HepG2 (cell line): ENCODE data around the gene SIAH1. TPM values are rescaled to one million over a fixed set of nuclear protein-coding genes. Genes with fewer than 3 reads are reported as not detected.
A peak's percentile ranks its signal among the peaks of the same experiment; 100 is the strongest.

Experiments
- ATF3 ChIP-seq: sonication (generic); formaldehyde crosslinking; IDR thresholded peaks from 2 replicates; pipeline ENCODE4 v1.4.0; 2020; ENCODE audit warnings: missing genetic modification reagents
- BCL3 ChIP-seq: sonication (generic); formaldehyde crosslinking; IDR thresholded peaks from 2 replicates; pipeline ENCODE4 v1.5.1; 2020; ENCODE audit warnings: mild to moderate bottlenecking, missing genetic modification reagents, moderate library complexity
- CAMTA2 ChIP-seq: sonication (generic); formaldehyde crosslinking; IDR thresholded peaks from 2 replicates; pipeline ENCODE4 v1.4.0; 2020; ENCODE audit warnings: mild to moderate bottlenecking, missing genetic modification reagents, borderline replicate concordance
- EP300 ChIP-seq, 3 experiments: sonication (generic) in 1 of 3; formaldehyde crosslinking in 1 of 3; IDR thresholded peaks; 2 replicates each; pipeline versions ENCODE4 v1.5.1 to v1.6.1; 2011 to 2020; ENCODE audit warnings: low read depth in 2 of 3, low read length in 2 of 3, borderline replicate concordance in 1 of 3, improper control_type of control experiment in 1 of 3, mild to moderate bottlenecking in 1 of 3, missing genetic modification reagents in 1 of 3, moderate library complexity in 1 of 3
- ERF ChIP-seq: IDR thresholded peaks from 2 replicates; pipeline ENCODE4 v1.6.1; 2018; ENCODE audit warnings: missing biosample characterization, missing genetic modification reagents
- FOXA1 ChIP-seq, 2 experiments: fragments of 450-650 bp in 1 of 2; sonication (generic) in 1 of 2; formaldehyde crosslinking in 1 of 2; IDR thresholded peaks; 2 replicates each; pipeline versions ENCODE4 v1.4.0 to v1.6.1; 2016 to 2020; ENCODE audit warnings: missing genetic modification reagents in 1 of 2
- FOXC1 ChIP-seq: sonication (generic); formaldehyde crosslinking; IDR thresholded peaks from 2 replicates; pipeline ENCODE4 v1.8.0; 2022; ENCODE audit warnings: mild to moderate bottlenecking, missing genetic modification reagents, borderline replicate concordance
- NKX3-1 ChIP-seq: sonication (generic); formaldehyde crosslinking; IDR thresholded peaks from 2 replicates; pipeline ENCODE4 v1.5.0; 2020; ENCODE audit warnings: missing genetic modification reagents
- NR2F6 ChIP-seq, 2 experiments: IDR thresholded peaks; 2 replicates each; pipeline ENCODE4 v1.6.1; 2016; ENCODE audit warnings: antibody characterized with exemption in 1 of 2, mild to moderate bottlenecking in 1 of 2
- PCBP1 ChIP-seq: fragments of 200-400 bp; formaldehyde crosslinking; IDR thresholded peaks from 2 replicates; pipeline ENCODE4 v1.6.1; 2017; ENCODE audit warnings: mild to moderate bottlenecking, low read depth, low read length, borderline replicate concordance
- RORA ChIP-seq: sonication (generic); formaldehyde crosslinking; IDR thresholded peaks from 2 replicates; pipeline ENCODE4 v1.5.0; 2020; ENCODE audit warnings: mild to moderate bottlenecking, missing genetic modification reagents, moderate library complexity
- SATB2 ChIP-seq: sonication (generic); formaldehyde crosslinking; IDR thresholded peaks from 2 replicates; pipeline ENCODE4 v1.5.0; 2020; ENCODE audit warnings: missing genetic modification reagents
- SP5 ChIP-seq: IDR thresholded peaks from 2 replicates; pipeline ENCODE4 v1.6.1; 2016; ENCODE audit warnings: low read depth, borderline replicate concordance
- SPEN ChIP-seq: sonication (generic); formaldehyde crosslinking; IDR thresholded peaks from 2 replicates; pipeline ENCODE4 v1.5.1; 2020; ENCODE audit warnings: low read depth, mild to moderate bottlenecking, missing genetic modification reagents
- TBX2 ChIP-seq: sonication (generic); formaldehyde crosslinking; IDR thresholded peaks from 2 replicates; pipeline ENCODE4 v1.5.0; 2020; ENCODE audit warnings: missing genetic modification reagents, mild to moderate bottlenecking, borderline replicate concordance
- ZFP37 ChIP-seq: sonication (generic); formaldehyde crosslinking; IDR thresholded peaks from 2 replicates; pipeline ENCODE4 v1.4.0; 2020; ENCODE audit warnings: missing genetic modification reagents, borderline replicate concordance
- ZNF138 ChIP-seq: sonication (generic); formaldehyde crosslinking; IDR thresholded peaks from 2 replicates; pipeline ENCODE4 v1.5.0; 2020; ENCODE audit warnings: mild to moderate bottlenecking, low read depth, missing genetic modification reagents
- ZNF18 ChIP-seq: sonication (generic); formaldehyde crosslinking; IDR thresholded peaks from 2 replicates; pipeline ENCODE4 v1.8.0; 2022; ENCODE audit warnings: mild to moderate bottlenecking, missing genetic modification reagents; ENCODE audit not compliant: insufficient replicate concordance
- ZNF235 ChIP-seq: sonication (generic); formaldehyde crosslinking; IDR thresholded peaks from 2 replicates; pipeline ENCODE4 v1.8.1; 2023; ENCODE audit warnings: mild to moderate bottlenecking, missing genetic modification reagents, borderline replicate concordance
- ZNF432 ChIP-seq: sonication (generic); formaldehyde crosslinking; IDR thresholded peaks from 2 replicates; pipeline ENCODE4 v1.5.0; 2020; ENCODE audit warnings: missing genetic modification reagents, mild to moderate bottlenecking, borderline replicate concordance
- ZNF768 ChIP-seq: sonication (generic); formaldehyde crosslinking; IDR thresholded peaks from 2 replicates; pipeline ENCODE4 v1.4.0; 2020; ENCODE audit warnings: missing genetic modification reagents
- ZNF816 ChIP-seq: sonication (generic); formaldehyde crosslinking; IDR thresholded peaks from 2 replicates; pipeline ENCODE4 v1.8.0; 2022; ENCODE audit warnings: missing genetic modification reagents, mild to moderate bottlenecking, borderline replicate concordance
- polyA plus RNA-seq, 8 experiments: library from polyadenylated mRNA; depleted of rRNA in 3 of 8; stranded (reverse) in 7 of 8; unstranded in 1 of 8; fragments of >200 nt; fragmentation: Illumina TruSeq in 4 of 8; extraction: Trizol in 4 of 8; gene quantifications; 2 replicates each; pipeline versions ENCODE4 v1.2.1 to v1.2.3, GENCODE V29; 2011 to 2016; ENCODE audit warnings: low read depth in 4 of 8, missing spikeins in 1 of 8, mixed read lengths in 1 of 8; ENCODE audit not compliant: insufficient read depth in 1 of 8
- total RNA-seq, 5 experiments: library from RNA; depleted of rRNA; stranded (reverse); fragments of >200 nt; fragmentation: Illumina TruSeq; extraction: Trizol; gene quantifications; 2 replicates each; pipeline ENCODE4 v1.2.3, GENCODE V29; 2016; ENCODE audit warnings: low read depth in 1 of 5
- TF ChIP-seq, protein P1 (sequence below): sonication (generic); formaldehyde crosslinking; IDR thresholded peaks from 2 replicates; pipeline ENCODE4 v1.5.1; 2020; ENCODE audit warnings: missing genetic modification reagents, mild to moderate bottlenecking, borderline replicate concordance

The SIAH1 gene
- total and polyA plus RNA-seq, 2 of the 13 experiments (the other 11 are each of a cell fraction or from before 2014, with no cell fraction given), result 16.0 to 28.6 TPM

DNA sequence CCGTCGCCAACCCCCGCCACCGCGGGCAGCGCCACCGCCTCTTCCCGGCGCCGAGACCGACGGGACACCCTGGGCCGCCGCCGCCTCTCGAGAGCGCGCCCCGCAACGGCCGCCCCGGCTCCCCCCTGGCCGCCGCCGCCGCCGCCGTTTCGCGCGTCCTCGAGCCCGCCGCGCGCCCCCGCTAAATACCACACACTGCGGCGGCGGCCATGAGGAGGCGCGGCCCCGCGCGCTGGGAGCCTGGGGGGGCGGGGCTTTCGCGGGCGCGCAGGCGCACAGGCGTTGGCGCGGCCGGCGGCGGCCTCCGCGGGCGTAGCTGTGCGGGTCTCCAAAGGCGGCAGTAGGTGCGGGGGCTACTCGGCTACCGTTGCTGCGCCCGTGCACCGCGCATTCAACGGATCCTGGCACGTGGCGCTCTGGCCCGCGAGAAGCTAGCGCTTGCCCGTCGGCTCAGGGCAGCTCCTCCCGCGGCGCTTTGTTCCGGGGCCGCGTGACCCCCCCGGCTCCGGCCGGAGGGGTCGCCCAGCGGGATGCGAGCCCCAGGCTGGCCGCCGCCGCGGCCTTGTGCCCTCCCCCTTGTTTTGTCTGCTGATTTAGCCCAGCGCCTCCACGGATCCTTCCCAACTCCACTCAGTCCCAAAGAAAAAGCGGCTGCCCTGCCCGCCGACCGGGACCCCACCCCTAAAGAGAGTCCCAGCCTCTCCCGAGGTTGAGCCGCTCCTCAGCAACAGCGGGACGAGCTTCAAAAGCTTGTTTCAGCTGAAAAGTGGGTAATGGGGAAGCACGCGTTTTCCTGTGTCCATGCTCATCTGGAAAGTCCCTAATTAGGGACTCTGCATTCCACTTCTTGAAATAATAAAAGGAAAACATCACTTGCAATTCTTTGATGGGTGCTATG lies at the start of gene SIAH1 (continued):
- TF ChIP-seq TBX2 (CRISPR knock-in tag) (peak; percentile 56; the same call in 1 of the 2 replicates), BCL3 (CRISPR knock-in tag) (peak; percentile 59; the same call in 1 of the 2 replicates), SP5 (CRISPR knock-in tag) (no peak), ZNF18 (CRISPR knock-in tag) (peak; percentile 80), ATF3 (CRISPR knock-in tag) (peak; percentile 46; the same call in 1 of the 2 replicates), NKX3-1 (CRISPR knock-in tag) (peak; percentile 92; the same call in 1 of the 2 replicates), ZNF138 (CRISPR knock-in tag) (peak; percentile 58; the same call in 1 of the 2 replicates), FOXC1 (CRISPR knock-in tag) (peak; percentile 84), ZNF768 (CRISPR knock-in tag) (peak; percentile 68; the same call in 1 of the 2 replicates), RORA (CRISPR knock-in tag) (no peak), EP300 (IDR thresholded peaks at IDR 0.05; ENCODE audit: low read depth in 2 of 2, low read length in 2 of 2) (no peak; a peak in 1 of 4 replicates), EP300 (CRISPR knock-in tag; IDR thresholded peaks at IDR 0.05; ENCODE audit: borderline replicate concordance) (no peak), ZFP37 (CRISPR knock-in tag) (no peak), PCBP1 (0 out of 2 replicates have a peak, but pooled peaks have one; percentile 65), SATB2 (no peak; the same call in 1 of the 2 replicates), ERF (CRISPR knock-in tag) (0 out of 2 replicates have a peak, but pooled peaks have one; percentile 60), ZNF235 (peak; percentile 81; the same call in 1 of the 2 replicates), CAMTA2 (CRISPR knock-in tag) (peak; percentile 68; the same call in 1 of the 2 replicates), ZNF816 (CRISPR knock-in tag) (peak; percentile 75), FOXA1 (IDR thresholded peaks at IDR 0.05) (no peak), FOXA1 (CRISPR knock-in tag; IDR thresholded peaks at IDR 0.05) (no peak), ZNF432 (CRISPR knock-in tag) (no peak), SPEN (CRISPR knock-in tag) (peak; percentile 86), NR2F6 (IDR thresholded peaks at IDR 0.05) (no peak), NR2F6 (CRISPR knock-in tag; IDR thresholded peaks at IDR 0.05) (no peak)
- TF ChIP-seq, protein P1, sequence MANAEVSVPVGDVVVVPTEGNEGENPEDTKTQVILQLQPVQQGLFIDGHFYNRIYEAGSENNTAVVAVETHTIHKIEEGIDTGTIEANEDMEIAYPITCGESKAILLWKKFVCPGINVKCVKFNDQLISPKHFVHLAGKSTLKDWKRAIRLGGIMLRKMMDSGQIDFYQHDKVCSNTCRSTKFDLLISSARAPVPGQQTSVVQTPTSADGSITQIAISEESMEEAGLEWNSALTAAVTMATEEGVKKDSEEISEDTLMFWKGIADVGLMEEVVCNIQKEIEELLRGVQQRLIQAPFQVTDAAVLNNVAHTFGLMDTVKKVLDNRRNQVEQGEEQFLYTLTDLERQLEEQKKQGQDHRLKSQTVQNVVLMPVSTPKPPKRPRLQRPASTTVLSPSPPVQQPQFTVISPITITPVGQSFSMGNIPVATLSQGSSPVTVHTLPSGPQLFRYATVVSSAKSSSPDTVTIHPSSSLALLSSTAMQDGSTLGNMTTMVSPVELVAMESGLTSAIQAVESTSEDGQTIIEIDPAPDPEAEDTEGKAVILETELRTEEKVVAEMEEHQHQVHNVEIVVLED (CRISPR knock-in tag), result peak; percentile 45; the same call in 1 of the 2 replicates
